SK-N-SH treated with all-trans-retinoic acid at 6 μM for 48 hours (cell line): ENCODE results near the gene LAPTM4A.

ENCODE experiments used
- ATAC-seq: fragments of 200-7000 bp; cut with Tn5 transposase; 3 replicates; pipeline ENCODE4 v1.9.1; 2020; ENCODE audit warnings: mild to moderate bottlenecking, moderate library complexity
- BACH2 ChIP-seq: fragments of 250-450 bp; sonication (Bioruptor Pico); IDR thresholded peaks from 2 replicates; pipeline ENCODE4 v1.9.0; 2021; ENCODE audit warnings: mild to moderate bottlenecking, borderline replicate concordance
- CREB5 ChIP-seq: fragments of 250-450 bp; sonication (Bioruptor Pico); IDR thresholded peaks from 2 replicates; pipeline ENCODE4 v1.5.1; 2020; ENCODE audit warnings: low read depth, mild to moderate bottlenecking, moderate library complexity
- CSDC2 ChIP-seq: fragments of 250-450 bp; sonication (Bioruptor Pico); IDR thresholded peaks from 2 replicates; pipeline ENCODE4 v1.5.0; 2020; ENCODE audit warnings: mild to moderate bottlenecking, moderate library complexity
- CSRNP3 ChIP-seq: fragments of 250-450 bp; sonication (Bioruptor Pico); IDR thresholded peaks from 2 replicates; pipeline ENCODE4 v1.5.1; 2021; ENCODE audit warnings: mild to moderate bottlenecking, moderate library complexity
- ESRRG ChIP-seq: fragments of 250-450 bp; sonication (Bioruptor Pico); IDR thresholded peaks from 2 replicates; pipeline ENCODE4 v1.6.1; 2021; ENCODE audit warnings: mild to moderate bottlenecking
- GLIS3 ChIP-seq: fragments of 250-450 bp; sonication (Bioruptor Pico); IDR thresholded peaks from 2 replicates; pipeline ENCODE4 v1.5.0; 2020; ENCODE audit warnings: mild to moderate bottlenecking, moderate library complexity
- OSR1 ChIP-seq: fragments of 250-450 bp; sonication (Bioruptor Pico); IDR thresholded peaks from 2 replicates; pipeline ENCODE4 v1.8.0; 2022; ENCODE audit warnings: moderate library complexity, mild to moderate bottlenecking, inconsistent platforms
- PATZ1 ChIP-seq: fragments of 250-450 bp; sonication (Bioruptor Pico); IDR thresholded peaks from 2 replicates; pipeline ENCODE4 v1.8.0; 2020; ENCODE audit warnings: mild to moderate bottlenecking, moderate library complexity, borderline replicate concordance
- POU6F1 ChIP-seq: fragments of 250-450 bp; sonication (Bioruptor Pico); IDR thresholded peaks from 2 replicates; pipeline ENCODE4 v1.8.0; 2021; ENCODE audit warnings: low read depth, mild to moderate bottlenecking, moderate library complexity, borderline replicate concordance
- PPARA ChIP-seq: fragments of 250-450 bp; sonication (Bioruptor Pico); IDR thresholded peaks from 2 replicates; pipeline ENCODE4 v1.5.0; 2020; ENCODE audit warnings: mild to moderate bottlenecking, borderline replicate concordance
- SNAI2 ChIP-seq: fragments of 250-450 bp; sonication (Bioruptor Pico); IDR thresholded peaks from 2 replicates; pipeline ENCODE4 v1.5.0; 2020; ENCODE audit warnings: mild to moderate bottlenecking, moderate library complexity
- TCF4 ChIP-seq: fragments of 250-450 bp; sonication (Bioruptor Pico); IDR thresholded peaks from 2 replicates; pipeline ENCODE4 v1.8.0; 2021; ENCODE audit warnings: mild to moderate bottlenecking, moderate library complexity, borderline replicate concordance
- TOX ChIP-seq: fragments of 250-450 bp; sonication (Bioruptor Pico); IDR thresholded peaks from 2 replicates; pipeline ENCODE4 v1.8.0; 2021; ENCODE audit warnings: mild to moderate bottlenecking, moderate library complexity, borderline replicate concordance
- TSHZ2 ChIP-seq: fragments of 250-450 bp; sonication (Bioruptor Pico); IDR thresholded peaks from 2 replicates; pipeline ENCODE4 v1.5.0; 2020; ENCODE audit warnings: mild to moderate bottlenecking, moderate library complexity
- ZC3H10 ChIP-seq: fragments of 250-450 bp; sonication (Bioruptor Pico); IDR thresholded peaks from 2 replicates; pipeline ENCODE4 v1.5.1; 2021; ENCODE audit warnings: mild to moderate bottlenecking, moderate library complexity
- ZFP3 ChIP-seq: fragments of 250-450 bp; sonication (Bioruptor Pico); IDR thresholded peaks from 2 replicates; pipeline ENCODE4 v1.5.0; 2020; ENCODE audit warnings: mild to moderate bottlenecking, moderate library complexity
- ZFP30 ChIP-seq: fragments of 450-650 bp; formaldehyde crosslinking; IDR thresholded peaks from 2 replicates; pipeline ENCODE4 v1.5.0; 2022; ENCODE audit warnings: mild to moderate bottlenecking, moderate library complexity
- ZNF8 ChIP-seq: fragments of 450-650 bp; formaldehyde crosslinking; IDR thresholded peaks from 2 replicates; pipeline ENCODE4 v1.5.0; 2020; ENCODE audit warnings: mild to moderate bottlenecking, moderate library complexity

Gene LAPTM4A

GRCh38 chr2:20093263-20094141, 42.1 kb upstream of the LAPTM4A start:
- no peak for TF ChIP-seq ESRRG (CRISPR knock-in tag)
- TF ChIP-seq CREB5 (CRISPR knock-in tag) = no peak
- TF ChIP-seq ZNF8 (CRISPR knock-in tag) = no peak
- TF ChIP-seq TOX (CRISPR knock-in tag) = no peak
- ATAC-seq = peak; percentile 85

GRCh38 chr2:20092901-20093235, 41.4 kb upstream of the LAPTM4A start:
- no peak for TF ChIP-seq TCF4 (CRISPR knock-in tag)
- TF ChIP-seq ESRRG (CRISPR knock-in tag) = no peak
- no peak for TF ChIP-seq ZFP30 (CRISPR knock-in tag)
- TF ChIP-seq OSR1 = no peak
- TF ChIP-seq TSHZ2 (CRISPR knock-in tag) = no peak
- no peak for TF ChIP-seq ZNF8 (CRISPR knock-in tag)
- TF ChIP-seq BACH2 = no peak
- no peak for TF ChIP-seq PATZ1 (CRISPR knock-in tag)
- TF ChIP-seq, all 23 proteins: peak for 0
- ATAC-seq = no peak

GRCh38 chr2:20092226-20092900, 40.9 kb upstream of the LAPTM4A start:
- ATAC-seq = no peak
- TF ChIP-seq PPARA (CRISPR knock-in tag) (no peak), CSDC2 (no peak), GLIS3 (CRISPR knock-in tag) (no peak), ZNF8 (CRISPR knock-in tag) (no peak), ZC3H10 (CRISPR knock-in tag) (no peak)
- TF ChIP-seq, all 23 proteins: peak for 0

GRCh38 chr2:20091305-20091991, 40.0 kb upstream of the LAPTM4A start:
- ATAC-seq = peak; percentile 78
- TF ChIP-seq TOX (CRISPR knock-in tag) (no peak), POU6F1 (CRISPR knock-in tag) (no peak), ZFP30 (CRISPR knock-in tag) (no peak), CSRNP3 (CRISPR knock-in tag) (no peak), SNAI2 (CRISPR knock-in tag) (no peak), ZFP3 (CRISPR knock-in tag) (no peak)
- TF ChIP-seq, all 23 proteins: peak for 0
